Limb (tissue), 2 donors: Measurements from ENCODE around the gene RNLS.
"Not testable (repeated sequence)": the region's sequence is repeated elsewhere in the genome, so short reads cannot be mapped to it uniquely, and the experiment has no call there.

ENCODE experiments used
- DNase-seq, 2 donors: peaks; one replicate each; pipeline ENCODE4 v3.0.0-alpha.2; 2016; ENCODE audit errors: extremely low spot score in 2 of 2

The RNLS gene

DNA sequence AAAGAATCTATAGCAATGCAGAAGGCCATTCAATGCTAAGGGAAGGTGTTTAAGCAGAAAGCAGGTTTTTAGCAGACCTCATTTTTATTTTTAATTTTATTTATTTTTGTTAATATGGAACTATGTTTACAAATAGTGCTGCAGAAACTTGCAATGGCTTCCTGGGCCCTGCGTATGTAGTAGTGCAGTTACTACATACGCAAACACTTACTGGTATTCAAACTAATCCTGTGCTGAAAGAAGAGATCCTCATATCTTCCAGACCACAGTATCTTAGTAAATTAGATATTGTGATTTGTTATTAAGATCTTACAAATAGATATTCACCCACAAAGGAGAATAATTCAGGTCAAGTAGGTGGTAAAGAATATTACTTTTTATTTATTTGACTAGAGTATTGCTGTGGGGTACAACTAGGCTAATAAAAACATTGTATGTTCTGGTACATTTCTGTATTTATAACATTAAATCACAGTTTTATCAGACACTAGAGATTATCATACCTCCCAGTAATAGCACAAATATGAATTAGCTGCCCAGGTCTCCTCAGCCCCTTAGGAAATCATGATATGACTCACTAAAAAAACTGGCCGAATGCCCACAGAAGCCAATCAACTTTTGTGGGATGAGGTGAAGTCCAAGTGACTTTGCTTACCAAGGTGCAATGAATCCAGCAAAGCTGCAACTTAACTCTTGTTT lies 57.6 kb downstream of the RNLS start:
- no peak for DNase-seq

DNA sequence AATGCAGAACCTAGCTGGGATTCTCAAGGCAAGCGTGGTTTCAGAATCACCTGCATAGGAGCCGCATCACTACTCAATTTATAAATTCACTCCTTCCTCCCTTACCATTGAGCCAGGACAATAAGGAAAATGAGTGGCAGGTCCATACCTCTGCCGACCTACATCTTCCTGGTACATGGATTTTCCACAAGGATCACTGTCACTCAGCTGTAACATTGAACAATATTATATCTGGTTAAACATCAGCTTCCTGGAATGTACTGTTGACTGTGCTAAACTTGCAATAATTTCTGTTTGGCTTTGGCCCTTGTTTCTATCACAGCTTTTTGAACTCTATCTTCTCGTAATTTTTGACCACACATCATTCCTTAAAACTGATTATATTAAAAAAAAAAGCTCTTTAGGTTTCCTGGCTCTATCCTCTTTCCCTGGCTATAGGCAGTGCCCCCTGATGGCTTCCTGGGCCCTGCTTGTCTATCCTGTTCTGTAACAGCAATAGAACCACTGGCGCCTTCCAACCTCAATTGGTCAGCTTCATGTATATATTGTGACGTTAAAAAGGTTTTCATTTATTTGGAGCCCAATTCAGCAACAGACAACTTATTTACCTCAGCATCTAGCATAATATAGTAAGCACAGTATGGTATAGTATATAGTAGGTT lies 59.2 kb downstream of the RNLS start:
- DNase-seq, result no peak

DNA sequence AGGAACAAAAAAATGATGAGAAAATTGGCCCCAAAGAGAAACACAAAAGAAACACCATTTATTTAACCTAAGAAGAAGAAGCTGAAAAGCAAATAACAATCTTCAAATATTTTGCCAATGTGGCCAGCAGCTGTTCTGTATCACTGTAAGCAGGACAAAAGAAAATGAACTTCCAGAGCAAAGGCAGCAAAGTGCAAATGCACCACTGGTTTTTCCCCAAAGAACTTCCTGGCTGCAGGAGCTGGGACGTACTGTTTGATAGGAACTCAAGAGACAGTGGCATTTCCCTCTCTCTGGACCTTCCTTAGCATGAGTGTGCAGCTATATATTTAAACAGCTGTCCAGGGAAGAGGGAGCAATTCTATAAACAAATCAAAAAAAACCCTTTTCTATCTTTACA lies 60.4 kb downstream of the RNLS start:
- DNase-seq, result no peak

DNA sequence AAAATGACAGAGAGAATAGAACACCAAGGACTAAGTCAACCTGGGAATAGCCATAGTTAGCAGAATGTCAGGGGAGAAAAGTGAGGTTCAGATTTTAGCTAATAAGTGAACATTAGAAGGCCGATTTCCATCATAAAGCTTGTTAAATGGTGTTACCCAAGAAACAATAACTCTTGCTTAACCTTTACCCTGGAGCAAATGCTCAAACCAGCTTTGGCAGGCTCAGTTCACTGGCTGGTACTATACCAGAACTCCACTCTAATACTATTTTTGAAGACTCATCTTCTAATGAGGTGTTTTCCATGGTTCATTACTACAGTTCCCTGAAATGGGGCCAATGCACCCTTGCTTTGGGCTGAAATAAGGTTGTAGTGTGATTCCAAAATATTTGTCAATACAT lies 61.3 kb downstream of the RNLS start:
- no peak for DNase-seq

DNA sequence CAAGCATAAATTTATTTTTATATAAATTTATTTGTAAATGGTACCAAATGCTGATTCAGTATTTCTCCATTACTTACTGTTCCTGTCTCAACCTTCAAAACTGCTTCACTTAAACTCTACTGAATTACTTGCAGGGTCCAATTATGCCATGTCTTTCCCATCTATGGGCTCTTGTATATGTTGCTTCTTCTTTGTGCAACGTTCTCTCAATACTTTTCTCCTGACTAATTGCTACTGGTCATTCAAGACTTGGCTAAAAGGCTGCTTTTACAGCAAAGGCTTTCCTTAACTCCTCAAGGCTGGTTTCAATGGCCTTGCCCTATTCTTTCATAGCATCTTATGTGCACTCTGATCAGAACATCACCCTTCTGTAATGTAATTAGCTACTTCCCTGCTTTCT lies 67.9 kb downstream of the RNLS start:
- no peak for DNase-seq

DNA sequence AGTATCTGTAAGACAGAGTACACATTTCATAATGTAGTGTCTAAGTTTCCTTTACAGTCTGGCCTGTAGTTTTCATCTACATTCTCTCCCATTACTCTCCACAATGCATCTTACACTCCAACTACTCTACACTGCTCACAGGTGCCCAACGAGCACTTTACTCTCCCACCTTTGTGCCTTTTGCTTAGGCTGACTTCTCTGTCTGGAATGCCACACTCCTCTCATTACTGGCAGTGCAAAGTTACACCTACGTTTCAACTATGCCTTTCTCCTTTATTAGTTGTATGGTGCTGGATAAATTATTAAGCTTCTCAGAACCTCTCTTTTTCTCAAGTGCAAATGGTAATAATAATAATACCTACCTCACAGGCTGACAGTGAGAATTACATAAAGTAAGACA lies 70.5 kb downstream of the RNLS start:
- DNase-seq, result no peak

DNA sequence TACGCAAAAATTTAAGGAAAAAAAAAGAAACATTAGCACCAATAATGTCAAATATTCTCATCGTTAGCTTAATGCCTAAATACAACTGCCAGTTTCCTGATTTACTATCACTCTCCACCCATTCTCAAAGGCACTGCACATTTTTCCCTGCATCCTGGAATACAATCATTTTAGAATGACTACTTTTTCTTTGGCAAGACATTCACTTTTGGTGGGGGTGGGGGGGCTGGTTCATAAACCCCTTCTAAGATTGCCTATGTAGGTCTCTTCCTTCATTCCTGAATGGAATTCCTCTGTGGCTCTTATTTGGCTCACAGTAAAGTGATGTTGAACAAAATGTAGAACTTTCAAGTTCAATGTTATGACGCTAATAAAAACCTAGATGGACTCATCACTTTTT lies 74.3 kb downstream of the RNLS start:
- no peak for DNase-seq

DNA sequence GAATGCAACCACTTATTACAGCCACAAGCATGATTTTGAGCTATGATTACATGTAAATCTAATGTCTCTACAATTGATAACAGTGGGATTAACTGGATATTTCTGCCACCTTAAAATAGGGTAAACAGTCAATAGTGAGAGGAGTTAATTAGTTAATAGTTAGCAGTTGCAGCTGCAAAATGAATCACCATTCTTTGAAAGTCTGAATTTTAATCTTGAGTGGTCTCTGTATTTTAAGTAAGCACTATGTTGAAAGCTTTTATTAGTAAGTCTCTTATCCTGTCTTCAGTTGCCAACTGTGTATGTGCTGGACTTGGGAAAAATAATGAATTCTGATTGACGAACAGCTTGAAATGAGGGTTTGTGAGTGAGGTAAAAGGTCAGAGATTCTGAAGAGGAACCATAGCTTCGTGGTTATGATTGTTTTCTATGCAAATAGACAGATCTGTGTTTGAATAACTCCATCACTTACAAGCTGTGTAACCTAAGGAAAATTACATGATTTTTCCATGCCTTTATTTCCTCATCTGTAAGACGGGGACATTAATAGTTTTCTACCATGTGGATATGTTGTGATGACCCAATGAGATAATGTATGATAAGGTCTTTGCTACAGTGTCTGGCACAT lies 75.2 kb downstream of the RNLS start:
- DNase-seq, result no peak

DNA sequence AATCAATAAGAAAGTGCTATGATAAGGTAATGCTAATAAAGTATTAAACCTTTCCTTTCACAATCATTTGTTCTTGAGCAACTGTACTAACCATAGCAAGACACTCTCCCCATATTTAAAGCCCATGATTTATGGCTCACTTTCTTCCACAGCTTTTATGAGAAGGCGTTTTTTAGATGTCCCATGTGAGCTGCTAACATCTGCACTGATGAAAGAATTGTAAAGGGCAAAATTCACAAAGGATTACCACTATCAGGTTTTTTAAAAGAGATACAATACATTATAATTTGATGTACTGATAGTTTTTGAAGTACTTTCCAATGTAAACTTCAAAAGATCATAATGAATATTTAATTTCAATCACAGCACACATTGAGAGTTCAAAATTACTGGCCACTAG lies 75.7 kb downstream of the RNLS start:
- no peak for DNase-seq

DNA sequence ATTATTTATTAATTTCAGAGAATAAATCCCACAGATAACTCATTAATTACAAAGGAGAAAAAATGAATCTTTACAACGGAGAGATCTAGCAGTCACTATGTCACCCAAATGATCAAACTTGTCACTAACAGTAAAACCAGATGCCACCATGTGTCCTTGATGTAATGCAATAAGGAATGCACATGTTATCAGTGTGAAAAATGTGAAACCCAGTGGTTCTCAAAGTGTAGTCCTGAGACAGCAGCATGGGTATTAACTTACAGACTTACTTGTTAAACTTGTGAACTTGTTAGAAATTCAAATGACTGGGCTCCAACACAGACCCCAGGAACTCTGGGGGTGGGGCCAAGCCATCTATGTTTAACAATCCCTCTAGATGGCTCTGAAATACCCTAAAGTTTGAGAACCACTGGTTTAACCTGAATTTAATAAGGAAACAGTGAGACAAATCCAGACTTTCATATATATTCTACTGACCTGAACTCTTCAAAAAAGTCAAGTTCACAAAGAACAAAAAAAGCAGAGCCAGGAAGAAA lies 77.4 kb downstream of the RNLS start:
- DNase-seq, result no peak

DNA sequence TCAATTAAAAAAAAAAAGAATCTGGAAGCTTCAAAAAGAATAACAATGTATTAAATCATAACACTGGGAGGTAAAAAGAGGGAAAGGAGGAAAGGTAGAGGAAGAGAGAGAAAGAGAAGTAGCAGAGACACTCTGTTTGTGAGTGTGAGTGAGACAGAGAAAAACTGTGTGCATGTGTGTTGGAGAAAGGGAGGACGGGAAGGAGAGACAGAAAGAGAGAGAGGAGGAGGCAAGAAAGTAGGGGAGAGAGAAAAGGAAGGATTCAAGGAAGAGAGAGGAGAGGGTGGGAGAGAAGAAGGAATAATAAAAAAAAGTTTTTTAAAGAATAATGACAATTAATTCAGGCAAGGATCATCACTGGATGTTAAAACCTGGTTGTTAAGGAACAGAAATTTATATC lies 77.9 kb downstream of the RNLS start:
- DNase-seq, result no peak

DNA sequence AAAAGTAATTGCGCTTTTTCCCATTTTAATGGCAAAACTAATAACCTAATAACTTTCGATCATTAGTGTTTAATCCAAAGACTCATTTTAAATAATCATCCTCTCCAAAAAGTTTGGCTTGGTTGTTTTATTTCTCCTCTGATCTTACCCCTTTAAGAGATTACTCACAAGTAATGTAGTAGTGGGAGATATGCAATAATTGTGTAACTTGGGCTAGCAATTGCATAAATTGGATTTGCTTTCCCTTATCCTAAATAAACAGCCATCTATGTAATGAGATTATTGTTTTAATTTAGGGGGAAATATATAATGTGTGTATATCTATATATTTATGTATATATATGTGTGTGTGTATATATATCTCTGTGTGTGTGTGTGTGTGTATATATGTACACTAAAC lies 82.5 kb downstream of the RNLS start:
- DNase-seq, result no peak

DNA sequence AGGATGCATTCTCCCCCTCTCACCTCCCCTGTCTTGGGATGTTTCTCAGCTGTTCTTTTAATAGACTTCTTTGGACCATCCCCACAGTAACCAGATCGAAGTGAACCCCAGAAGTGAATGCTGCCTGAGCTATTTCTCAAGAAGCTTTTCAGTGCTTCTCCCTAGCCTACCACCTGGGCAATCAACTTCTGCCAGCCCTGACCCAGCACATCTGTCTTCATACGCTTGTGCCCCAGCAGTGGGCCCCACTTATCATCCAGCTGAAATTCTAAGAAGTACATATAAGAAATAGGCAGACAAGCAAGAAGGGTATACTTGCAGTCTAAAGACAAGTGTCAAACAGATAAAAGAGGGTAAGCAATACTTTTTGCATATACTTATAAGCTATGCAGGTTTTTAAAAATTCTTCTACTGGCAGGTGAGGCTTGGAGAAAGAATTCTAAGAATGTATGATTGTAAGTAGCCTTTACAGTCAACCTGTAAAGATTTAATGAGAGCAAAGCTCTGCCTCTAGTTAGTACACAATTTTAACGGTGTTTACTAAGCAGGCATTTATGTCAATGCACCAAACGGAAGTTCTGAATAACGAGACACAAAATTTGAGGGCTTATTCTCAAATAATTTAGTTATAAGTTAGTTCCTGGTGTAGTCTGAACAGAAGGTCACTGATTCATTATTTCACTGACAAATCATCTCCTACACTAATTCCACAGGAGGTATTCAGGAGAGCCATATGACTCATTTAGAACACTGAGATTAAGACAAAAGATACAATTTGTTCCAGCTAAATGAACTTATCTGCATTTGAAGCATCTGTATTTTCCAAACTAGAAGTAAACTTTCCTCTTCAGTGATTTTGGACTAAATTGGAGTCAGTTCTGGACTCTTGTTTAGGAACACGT lies 83.3 kb downstream of the RNLS start:
- no peak for DNase-seq

DNA sequence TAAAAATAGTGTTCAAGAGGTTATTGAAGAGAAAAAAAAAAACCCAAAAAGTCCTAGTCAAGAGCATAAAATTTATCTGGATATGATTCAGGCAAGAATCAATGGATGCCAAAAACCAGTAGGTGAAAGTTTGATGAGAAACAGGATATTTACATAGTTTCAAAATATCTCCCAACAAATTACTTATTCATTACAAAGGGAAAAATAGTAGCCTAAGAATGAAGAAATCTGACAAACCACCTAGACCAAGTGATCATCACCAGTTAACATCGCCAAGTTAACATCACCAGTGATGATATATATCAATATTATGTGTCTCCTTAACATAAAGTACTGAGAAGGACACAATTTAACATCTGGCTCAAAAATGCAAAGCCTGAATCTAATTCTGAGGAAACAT lies 85.2 kb downstream of the RNLS start:
- no peak for DNase-seq

DNA sequence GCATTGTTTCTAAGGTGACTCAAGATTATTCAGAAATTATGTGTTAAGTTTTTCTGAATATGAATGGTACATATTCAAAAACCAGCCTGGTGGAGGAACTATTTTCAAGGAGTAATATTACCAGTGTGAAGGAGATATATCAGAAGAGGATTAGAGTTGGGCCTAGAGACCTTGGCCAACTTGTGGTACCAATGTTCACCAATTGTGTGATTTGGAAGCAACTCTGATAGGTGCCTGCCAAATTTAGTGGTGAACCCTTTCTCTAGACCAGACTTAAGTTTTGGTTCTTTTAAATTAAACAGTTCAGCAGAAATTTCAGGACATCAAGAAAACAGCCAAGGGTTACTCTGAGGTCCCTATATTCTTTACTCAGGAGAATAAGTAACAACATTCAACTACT lies 88.6 kb downstream of the RNLS start:
- no peak for DNase-seq

DNA sequence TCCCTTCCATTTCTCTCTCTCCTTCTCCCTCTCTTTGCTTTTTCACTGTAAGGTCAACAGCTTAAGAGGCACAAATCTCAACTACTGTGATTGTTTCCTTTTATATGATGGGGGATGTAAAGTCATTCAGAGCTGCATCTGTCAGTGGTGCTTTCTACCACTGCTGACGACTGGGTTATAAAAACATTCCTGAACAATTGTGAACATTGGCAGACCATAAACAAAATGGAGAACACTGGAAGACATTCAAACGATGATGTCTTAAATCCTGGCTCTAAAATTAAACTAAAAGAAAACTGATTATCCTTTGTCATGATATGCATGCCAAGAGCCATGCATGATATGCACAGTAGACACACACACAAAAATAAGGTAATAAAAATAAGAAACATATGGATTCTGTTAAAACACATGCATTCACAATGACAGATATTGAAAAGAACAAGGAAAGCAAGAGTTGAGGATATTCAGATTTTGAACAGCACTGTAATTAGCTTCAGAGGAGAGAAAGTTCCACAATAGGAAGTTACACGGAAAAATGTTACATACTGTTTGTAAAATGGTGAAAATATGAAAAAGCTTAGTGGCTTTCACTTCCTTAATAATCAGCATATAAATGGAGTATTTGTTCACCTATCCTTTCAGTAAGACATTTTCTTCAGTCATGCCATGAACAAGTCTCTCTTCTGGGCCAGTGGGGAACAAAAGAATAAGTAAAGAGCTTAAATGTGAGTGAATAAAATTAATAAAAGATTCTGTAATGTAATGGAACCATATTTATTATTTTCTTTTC lies 89.2 kb downstream of the RNLS start:
- no peak for DNase-seq

DNA sequence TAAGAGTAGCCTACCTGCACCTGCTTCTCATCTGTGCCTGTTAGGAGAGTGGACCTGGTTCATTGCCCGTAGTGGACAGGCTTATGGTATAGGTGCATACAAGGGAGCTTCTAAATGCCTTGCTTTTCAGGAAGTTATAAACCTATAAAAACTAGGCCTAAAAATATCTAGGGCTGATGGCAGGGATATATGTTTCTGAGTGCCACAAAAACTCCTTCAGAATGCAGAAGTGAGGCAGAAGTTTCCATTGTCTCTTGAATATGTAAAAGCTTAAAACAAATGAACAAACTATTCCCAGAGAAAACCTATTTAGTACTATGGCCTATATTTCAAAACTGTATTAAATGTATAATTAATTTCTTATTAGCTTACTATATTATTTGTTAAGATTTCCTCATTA lies 91.8 kb downstream of the RNLS start:
- DNase-seq, result no peak

DNA sequence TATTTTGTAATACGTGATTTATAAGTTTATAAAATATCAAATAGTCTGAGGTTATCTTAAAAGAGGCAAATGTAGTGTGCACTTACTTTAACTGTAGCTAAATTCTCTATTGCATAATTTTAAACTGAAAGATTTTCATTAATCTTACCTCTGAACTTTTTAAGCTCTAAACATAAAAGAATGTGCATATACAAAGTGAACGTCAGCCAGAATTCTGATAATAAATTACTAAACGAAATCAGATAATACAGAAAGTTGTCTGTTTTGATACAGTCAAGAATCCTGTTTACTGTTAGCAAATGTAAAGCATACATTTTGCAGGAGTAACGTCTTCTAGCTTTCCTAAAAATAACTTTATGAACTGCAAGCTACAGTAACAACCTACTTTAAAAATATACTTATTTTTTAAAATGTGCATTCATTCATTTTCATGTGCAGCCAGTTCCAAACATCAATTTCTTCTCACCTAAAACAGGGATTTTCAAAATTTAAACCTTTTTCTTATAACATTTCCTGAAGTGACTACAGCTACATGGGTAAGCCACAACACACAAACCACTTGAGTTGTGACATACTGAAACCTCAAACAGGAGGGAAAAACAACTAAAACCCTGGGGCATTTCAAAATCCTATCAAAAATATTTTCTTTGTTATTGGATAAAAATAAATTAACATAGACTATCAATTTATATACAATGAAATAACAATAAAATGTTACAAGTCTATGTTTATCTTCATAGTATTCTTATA lies 92.7 kb downstream of the RNLS start:
- no peak for DNase-seq

DNA sequence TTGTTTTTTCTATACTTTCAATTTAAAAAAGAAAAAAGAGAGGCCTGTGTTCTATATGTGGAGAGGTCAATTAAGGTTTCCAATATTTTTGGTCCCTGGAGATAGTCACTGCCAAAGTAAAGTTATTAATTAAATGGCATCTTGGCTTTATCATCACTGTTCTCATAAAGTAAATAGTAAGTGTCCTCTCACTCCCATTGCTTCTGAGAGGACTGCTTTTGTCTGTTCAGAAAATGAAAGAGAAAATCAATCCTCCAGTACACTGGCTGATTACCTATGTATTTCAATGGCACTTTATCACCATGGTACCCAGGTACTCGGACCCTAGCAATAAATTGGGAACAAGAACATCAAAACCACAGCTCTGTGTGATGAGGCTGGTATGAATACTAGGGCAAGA lies 94.0 kb downstream of the RNLS start:
- DNase-seq, result no peak

DNA sequence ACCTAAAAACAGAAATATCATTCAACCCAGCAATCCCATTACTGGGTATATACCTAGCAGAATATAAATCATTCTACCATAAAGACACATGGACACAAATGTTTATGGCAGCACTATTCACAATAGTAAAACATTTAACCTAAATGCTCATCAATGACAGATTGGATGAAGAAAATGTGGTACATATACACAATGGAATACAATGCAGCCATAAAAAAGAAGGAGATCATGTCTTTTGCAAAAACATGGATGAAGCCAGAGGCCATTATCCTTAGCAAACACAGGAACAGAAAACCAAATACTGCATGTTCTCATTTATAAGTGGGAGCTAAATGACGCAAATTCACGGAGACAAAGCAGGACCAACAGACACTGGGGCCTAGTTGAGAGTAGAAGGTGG lies 96.3 kb downstream of the RNLS start:
- not testable (repeated sequence) for DNase-seq
